NCI-H226 (cell line): Measurements from ENCODE around the gene P3H2.
"Not testable (repeated sequence)": the region's sequence is repeated elsewhere in the genome, so short reads cannot be mapped to it uniquely, and the experiment has no call there.

Experiments used
- DNase-seq: peaks from one replicate; pipeline ENCODE4 v3.0.0-alpha.2; 2015

Gene P3H2

DNA sequence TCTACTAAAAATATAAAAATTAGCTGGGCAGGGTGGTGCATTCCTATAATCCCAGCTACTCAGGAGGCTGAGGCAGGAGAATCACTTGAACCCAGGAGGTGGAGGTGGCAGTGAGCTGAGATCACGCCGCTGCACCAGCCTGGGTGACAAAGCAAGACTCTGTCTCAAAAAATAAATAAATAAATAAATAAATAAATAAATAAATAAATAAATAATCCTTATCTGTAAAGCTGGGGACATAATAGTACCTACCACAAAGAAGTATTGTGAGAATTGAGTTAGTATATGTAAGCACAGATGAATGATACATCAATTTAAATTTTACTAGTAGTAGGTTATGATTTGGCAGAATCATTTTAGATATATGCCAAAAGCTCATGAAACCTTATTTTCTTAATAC, 41.5 kb downstream of the P3H2 start:
- not testable (repeated sequence) for DNase-seq

DNA sequence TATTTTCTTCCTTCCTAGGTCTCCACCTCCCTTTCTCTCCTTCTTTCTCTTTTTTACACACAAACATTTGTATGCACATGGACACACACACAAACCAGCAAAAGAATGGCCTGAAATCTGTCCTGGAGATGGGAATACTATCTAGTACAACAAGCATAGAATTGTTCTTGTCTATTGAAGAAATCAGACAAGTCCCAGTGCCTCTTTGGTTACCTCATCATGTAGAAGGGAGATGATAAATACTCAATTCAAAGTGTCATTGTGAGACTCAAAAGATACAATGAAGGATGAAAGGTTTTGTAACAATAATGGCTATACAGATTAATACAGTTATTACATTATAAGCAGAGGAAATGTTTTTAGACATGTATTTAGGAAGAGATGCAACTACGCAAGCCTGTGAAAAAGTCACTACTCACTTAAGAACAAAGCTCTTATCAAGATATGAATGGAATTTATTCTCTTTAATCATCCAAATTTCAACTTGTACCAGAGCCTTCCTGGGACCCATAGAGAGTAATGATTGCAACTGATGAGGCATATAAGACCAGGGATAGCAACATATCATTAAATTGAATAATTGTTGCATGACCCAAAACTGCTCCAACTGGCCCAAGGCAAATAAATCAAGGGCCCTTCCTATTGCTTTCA, 43.2 kb downstream of the P3H2 start:
- peak; percentile 66 for DNase-seq

DNA sequence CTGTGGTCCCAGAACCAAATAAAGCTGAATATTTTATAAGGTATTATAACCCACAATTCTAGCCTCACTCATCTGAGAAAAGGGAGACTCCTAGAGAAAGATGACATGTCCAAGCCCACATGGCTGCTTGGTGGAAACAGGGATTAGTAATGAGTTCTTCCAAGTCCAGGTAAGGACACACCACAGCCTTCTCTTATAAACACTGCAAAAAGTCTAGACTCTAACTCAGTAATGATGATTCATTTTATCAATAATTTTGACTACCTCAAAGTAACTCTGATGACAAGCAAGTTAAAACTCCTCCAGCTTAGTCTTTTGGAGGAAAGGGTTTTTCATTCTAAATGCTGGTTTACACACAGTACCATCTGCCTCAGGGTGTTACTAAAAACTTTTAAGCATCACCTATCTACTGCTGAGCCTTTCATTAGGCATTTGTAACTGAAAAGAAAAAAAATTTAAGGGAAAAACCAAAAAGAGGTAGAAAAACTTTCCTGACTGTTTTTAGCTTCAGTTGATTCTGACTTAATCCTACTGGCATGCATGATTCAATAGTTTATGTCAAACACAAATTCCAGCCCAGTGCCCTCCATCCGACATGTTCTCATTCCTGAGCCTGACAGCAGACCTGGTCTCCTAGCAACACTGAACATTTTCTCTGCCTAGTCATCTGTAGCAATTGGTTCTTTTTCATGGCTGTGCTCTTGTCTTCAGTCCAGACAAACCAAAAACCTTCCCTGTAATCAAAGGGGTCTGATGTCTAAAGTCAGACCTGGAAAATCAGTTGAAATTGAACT, 43.9 kb downstream of the P3H2 start:
- peak; percentile 96 for DNase-seq

DNA sequence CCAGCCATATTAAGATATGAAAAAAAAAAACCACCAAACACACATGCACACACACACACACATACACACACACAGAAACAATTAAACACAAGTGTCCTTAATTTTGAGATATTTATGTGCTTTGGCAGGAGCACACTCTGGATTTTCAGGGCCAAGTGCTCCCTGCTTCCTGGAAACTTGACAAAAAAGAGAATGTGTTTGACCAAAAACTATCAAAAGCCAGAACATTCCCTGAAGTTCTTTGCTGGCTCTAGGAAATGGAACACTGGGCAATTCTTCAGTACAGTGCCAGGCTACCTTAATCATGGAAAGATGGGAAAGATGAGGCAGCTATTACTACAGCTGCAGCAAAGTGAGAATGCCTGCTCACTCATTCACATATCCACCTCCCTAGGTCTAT, 44.6 kb downstream of the P3H2 start:
- DNase-seq: no peak

GRCh38 chr3:190074817-190075216, 45.9 kb downstream of the P3H2 start:
- DNase-seq: no peak

GRCh38 chr3:190073264-190074008, 47.3 kb downstream of the P3H2 start:
- peak; percentile 53 for DNase-seq

DNA sequence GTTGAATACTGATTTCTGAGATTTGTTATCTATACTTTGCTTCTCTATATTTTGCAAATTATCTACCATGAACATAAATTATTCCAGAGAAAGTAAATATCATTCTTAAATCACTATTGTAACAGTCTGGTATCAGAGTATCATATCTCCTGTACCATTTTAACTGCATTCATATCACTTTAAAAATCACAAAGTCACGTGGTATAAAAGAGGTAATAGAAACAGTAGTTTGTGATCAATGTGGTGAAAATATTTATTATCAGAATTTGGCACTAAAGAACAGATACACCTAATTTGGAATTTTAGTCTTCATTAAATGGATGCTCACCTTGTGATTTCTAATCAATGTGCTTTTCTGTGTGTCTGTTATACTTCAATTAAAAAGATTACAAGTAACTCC, 47.8 kb downstream of the P3H2 start:
- DNase-seq: no peak

- DNase-seq: not testable (repeated sequence)
Observed at GRCh38 chr3:190071921-190072320, 48.8 kb downstream of the P3H2 start.

GRCh38 chr3:190070622-190071347, 49.9 kb downstream of the P3H2 start:
- no peak for DNase-seq

DNA sequence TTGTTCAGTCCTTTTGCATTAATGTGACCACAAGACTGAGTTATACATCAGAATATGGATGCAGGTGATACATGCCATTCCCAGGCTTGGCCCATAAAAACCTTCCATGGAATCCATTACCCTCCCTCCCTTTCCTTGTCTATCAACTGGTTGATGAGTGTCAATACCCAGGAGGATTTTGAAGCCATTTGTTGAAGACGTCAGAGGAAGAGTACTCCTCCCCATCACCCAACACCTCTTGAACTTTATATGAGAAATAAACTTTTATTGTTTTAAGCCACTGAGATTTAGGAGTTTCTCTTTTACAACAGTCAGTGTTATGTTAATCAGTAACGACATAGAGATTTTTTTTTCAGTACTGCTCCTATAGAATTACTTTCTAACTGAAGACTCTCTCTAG, 55.5 kb downstream of the P3H2 start:
- no peak for DNase-seq

- no peak for DNase-seq
Observed at GRCh38 chr3:190064659-190065058, 56.0 kb downstream of the P3H2 start.

DNA sequence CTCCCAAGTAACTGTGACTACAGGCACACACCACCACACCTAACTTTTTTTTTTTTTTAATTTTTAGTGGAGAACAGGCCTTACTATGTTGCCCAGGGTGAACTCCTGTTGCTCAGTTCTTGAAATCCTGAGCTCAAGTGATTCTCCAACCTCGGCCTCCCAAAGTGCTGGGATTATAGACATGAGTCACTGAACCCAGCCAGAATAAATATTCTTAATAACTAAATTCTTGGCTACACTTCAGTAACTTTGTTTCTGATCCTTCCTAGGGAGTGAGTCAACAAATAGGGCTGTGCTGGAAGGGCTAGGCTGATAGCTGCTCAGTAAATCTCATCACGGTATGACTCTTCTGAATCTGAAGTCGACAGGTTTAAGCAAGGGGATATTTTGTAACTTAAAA, 56.6 kb downstream of the P3H2 start:
- DNase-seq: peak; percentile 93

- no peak for DNase-seq
Observed at GRCh38 chr3:190063490-190063889, 57.2 kb downstream of the P3H2 start.

- no peak for DNase-seq
Observed at GRCh38 chr3:190060192-190060775, 60.4 kb downstream of the P3H2 start.

DNA sequence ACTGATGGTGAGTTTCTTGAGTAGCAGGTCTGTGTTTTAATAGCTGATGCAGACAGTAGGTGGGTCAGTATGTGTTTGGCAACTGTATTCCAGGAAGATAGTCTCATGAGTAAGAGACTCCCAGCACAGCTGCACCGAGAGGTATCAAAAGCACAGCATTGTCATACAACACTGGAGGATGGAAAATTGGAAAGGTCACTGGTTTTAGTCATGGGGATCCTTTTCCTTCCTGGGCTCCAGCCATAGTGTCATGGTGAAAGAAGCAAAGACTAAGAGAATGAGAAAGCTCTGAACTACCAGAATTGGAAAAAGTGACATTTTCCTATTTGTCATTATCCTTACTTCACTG, 61.5 kb downstream of the P3H2 start:
- no peak for DNase-seq

GRCh38 chr3:190058521-190059241, 62.0 kb downstream of the P3H2 start:
- no peak for DNase-seq

GRCh38 chr3:190056742-190057141, 64.0 kb downstream of the P3H2 start:
- no peak for DNase-seq

GRCh38 chr3:190055773-190056172, 64.9 kb downstream of the P3H2 start:
- no peak for DNase-seq

DNA sequence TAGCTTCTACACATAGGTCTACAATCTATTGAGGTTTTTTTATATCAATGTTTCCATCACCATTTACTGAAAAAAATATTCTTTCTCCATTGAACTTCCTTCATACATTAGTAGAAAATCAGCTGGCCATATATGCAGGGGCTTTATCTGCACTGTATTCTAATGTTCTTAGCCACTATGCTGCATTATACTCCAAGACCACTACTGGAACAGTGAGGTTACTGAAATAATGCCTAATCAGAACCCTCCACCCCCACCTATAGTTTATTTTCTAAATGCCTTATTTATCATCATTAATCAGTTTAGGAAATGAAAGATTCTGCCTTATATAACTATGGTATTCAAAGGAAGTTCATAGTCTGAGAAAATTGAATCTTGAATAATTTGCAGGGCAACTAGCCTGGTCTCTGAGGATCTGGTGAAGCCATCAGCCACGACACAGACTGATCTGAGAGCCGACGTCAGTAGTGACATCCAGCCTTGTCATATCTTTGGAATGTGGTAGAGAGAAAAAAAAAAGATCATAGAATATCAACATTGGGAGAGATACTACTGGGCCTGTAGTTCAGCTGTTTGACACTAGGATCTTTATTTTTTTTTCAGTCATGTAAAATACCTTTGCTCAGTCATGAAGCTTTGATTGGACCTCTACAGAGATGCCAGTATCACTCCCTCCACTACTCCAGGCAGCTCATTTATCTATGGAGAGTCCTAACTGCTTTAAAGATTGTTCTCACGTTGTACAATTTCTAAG, 66.6 kb downstream of the P3H2 start:
- DNase-seq: peak; percentile 61

GRCh38 chr3:190051641-190052040, 69.1 kb downstream of the P3H2 start:
- peak; percentile 26 for DNase-seq

GRCh38 chr3:190048932-190049441, 71.7 kb downstream of the P3H2 start:
- DNase-seq: peak; percentile 70
